ENCODE data around the gene KDELR3. TPM values are rescaled to one million over a fixed set of nuclear protein-coding genes. Genes with fewer than 3 reads are reported as not detected.

The KDELR3 gene
- total and polyA plus RNA-seq, 2 donors (not counting 3 experiments of a cell fraction or from before 2014, with no cell fraction given): 28.6 to 61.3 TPM

- H3K27me3 ChIP-seq (ENCODE audit: control insufficient read depth in 2 of 2, insufficient read depth in 2 of 2, low read length in 2 of 2): no peaks in the 10 kb centered on the region
- peaks cover 21% of the 10 kb centered on the region for H3K4me1 ChIP-seq (ENCODE audit: control insufficient read depth, extremely low read depth, insufficient read depth, low read length)
- H3K9me1 ChIP-seq (replicated peaks; ENCODE audit: control insufficient read depth, extremely low read depth, insufficient read depth, low read length): no peaks in the 10 kb centered on the region
- H3K9ac ChIP-seq (replicated peaks; ENCODE audit: extremely low read depth, insufficient read depth, low read length): peak overlapping the region; percentile 13
- peaks cover 17 to 32% of the 10 kb centered on the region in 2 experiments for H3K36me3 ChIP-seq (ENCODE audit: control insufficient read depth in 2 of 2, extremely low read depth in 1 of 2, insufficient read depth in 2 of 2, low read length in 2 of 2)
- POLR2A ChIA-PET: interaction anchor here (0.6 to 1.3 kb wide), 2 partner anchors 16 to 303 kb away, joined by 3 to 4 read pairs; no protein-coding TSS in a partner anchor
- DNase-seq (ENCODE audit: low read depth, low spot score) (peak; percentile 31), FAIRE-seq (no peak)
- H3K79me2 ChIP-seq (ENCODE audit: control insufficient read depth, insufficient read depth, low read length): peaks cover 78% of the 10 kb centered on the region
- no peak overlapping the region for H2AFZ ChIP-seq (ENCODE audit: low read depth, low read length)
- dilution Hi-C loops (cut with MboI; ENCODE audit: extremely low pct_ligation_motif_present, low sequenced_read_pairs): no loop called here
- H4K20me1 ChIP-seq (replicated peaks; ENCODE audit: control insufficient read depth, extremely low read depth, insufficient read depth, low read length): peaks cover 24% of the 10 kb centered on the region
- intact Hi-C loops (cut with micrococcal nuclease): loop anchor here (10.0 kb wide), 1 partner anchor 202 kb away; the partner anchor contains the start of genes GTPBP1 and JOSD1
- no TSS peak for BruUV-seq (replicated peaks)
- H3K4me2 ChIP-seq (ENCODE audit: insufficient read depth, low read length): peak overlapping the region; percentile 84
- no peaks in the 10 kb centered on the region for H3K9me3 ChIP-seq (replicated peaks; ENCODE audit: control insufficient read depth, insufficient read depth, low read length)
- H3K4me3 ChIP-seq (replicated peaks in 1 of 3; ENCODE audit: insufficient read depth in 1 of 3, low read depth in 1 of 3, low read length in 3 of 3): peak overlapping the region in 2 of 3 experiments; percentile 82 to 89
- TF ChIP-seq POLR2A (IDR thresholded peaks at IDR 0.05; ENCODE audit: low read depth, low read length) (no peak), MYC (IDR thresholded peaks at IDR 0.05; ENCODE audit: low read depth, low read length) (no peak), JUN (IDR thresholded peaks at IDR 0.05; ENCODE audit: borderline replicate concordance, insufficient read depth, insufficient read length, low read depth) (no peak), GATA2 (IDR thresholded peaks at IDR 0.05; ENCODE audit: insufficient read depth, insufficient read length, low read depth, low read length) (no peak), EZH2 (IDR thresholded peaks at IDR 0.05; ENCODE audit: borderline replicate concordance, low read depth, low read length, severe bottlenecking) (no peak), FOS (IDR thresholded peaks at IDR 0.05; ENCODE audit: borderline replicate concordance, insufficient read depth, low read length) (no peak), POLR2AphosphoS5 (IDR thresholded peaks at IDR 0.05; ENCODE audit: insufficient read depth, low read depth, low read length) (no peak)
- TF ChIP-seq, protein P1, sequence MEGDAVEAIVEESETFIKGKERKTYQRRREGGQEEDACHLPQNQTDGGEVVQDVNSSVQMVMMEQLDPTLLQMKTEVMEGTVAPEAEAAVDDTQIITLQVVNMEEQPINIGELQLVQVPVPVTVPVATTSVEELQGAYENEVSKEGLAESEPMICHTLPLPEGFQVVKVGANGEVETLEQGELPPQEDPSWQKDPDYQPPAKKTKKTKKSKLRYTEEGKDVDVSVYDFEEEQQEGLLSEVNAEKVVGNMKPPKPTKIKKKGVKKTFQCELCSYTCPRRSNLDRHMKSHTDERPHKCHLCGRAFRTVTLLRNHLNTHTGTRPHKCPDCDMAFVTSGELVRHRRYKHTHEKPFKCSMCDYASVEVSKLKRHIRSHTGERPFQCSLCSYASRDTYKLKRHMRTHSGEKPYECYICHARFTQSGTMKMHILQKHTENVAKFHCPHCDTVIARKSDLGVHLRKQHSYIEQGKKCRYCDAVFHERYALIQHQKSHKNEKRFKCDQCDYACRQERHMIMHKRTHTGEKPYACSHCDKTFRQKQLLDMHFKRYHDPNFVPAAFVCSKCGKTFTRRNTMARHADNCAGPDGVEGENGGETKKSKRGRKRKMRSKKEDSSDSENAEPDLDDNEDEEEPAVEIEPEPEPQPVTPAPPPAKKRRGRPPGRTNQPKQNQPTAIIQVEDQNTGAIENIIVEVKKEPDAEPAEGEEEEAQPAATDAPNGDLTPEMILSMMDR (IDR thresholded peaks at IDR 0.05; ENCODE audit: extremely low read depth in 1 of 2, insufficient read depth in 1 of 2, low read depth in 1 of 2, low read length in 2 of 2): no peak
- TF ChIP-seq, protein P2, sequence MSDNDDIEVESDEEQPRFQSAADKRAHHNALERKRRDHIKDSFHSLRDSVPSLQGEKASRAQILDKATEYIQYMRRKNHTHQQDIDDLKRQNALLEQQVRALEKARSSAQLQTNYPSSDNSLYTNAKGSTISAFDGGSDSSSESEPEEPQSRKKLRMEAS (IDR thresholded peaks at IDR 0.05; ENCODE audit: insufficient read depth, insufficient read length): no peak
- H3K27ac ChIP-seq (ENCODE audit: insufficient read depth, low read depth, low read length): no peak overlapping the region
- CTCF ChIA-PET: interaction anchor here (1.2 to 2.3 kb wide), 3 partner anchors 12 to 451 kb away, joined by 3 to 8 read pairs (median 6); partner anchors contain the start of gene TOMM22
Observed at GRCh38 chr22:38503021-38503420, 35.1 kb downstream of the KDELR3 start.

All from endothelial cell of umbilical vein (primary cell).